HUES6 (cell line): ENCODE data around the gene CBY3.

Experiments
- H3K27ac ChIP-seq: 2 replicates; pipeline ENCODE4 v1.7.0; 2013; ENCODE audit warnings: low read depth, mild to moderate bottlenecking, low read length, inconsistent platforms
- H3K27me3 ChIP-seq: 2 replicates; pipeline ENCODE4 v1.6.1; 2013; ENCODE audit warnings: low read length; ENCODE audit not compliant: control insufficient read depth, insufficient read depth
- H3K36me3 ChIP-seq: 2 replicates; pipeline ENCODE4 v1.6.1; 2013; ENCODE audit warnings: low read length; ENCODE audit not compliant: control insufficient read depth, insufficient read depth
- H3K4me1 ChIP-seq: 2 replicates; pipeline ENCODE4 v1.6.1; 2013; ENCODE audit warnings: low read length; ENCODE audit not compliant: control insufficient read depth, insufficient read depth
- H3K4me3 ChIP-seq: 2 replicates; pipeline ENCODE4 v1.5.1; 2013; ENCODE audit warnings: low read depth, low read length
- H3K9ac ChIP-seq: one replicate; pipeline ENCODE4 v1.6.1; 2013; ENCODE audit warnings: mild to moderate bottlenecking, low read length
- H3K9me3 ChIP-seq: 2 replicates; pipeline ENCODE4 v1.6.1; 2013; ENCODE audit warnings: low read depth, low read length; ENCODE audit not compliant: control insufficient read depth, insufficient read depth

The CBY3 gene

GRCh38 chr5:179680780-179681401, at the start of gene CBY3:
TSS of gene CBY3 (minus strand) at chr5:179681034. CDS start at chr5:179680918, 116 bp downstream.
- no peak within 1 kb of the TSS for H3K4me3 ChIP-seq
- H3K36me3 ChIP-seq = peaks cover 3% of the 10 kb centered on the region; the same call in 1 of the 2 replicates
- no peaks in the 10 kb centered on the region for H3K27me3 ChIP-seq
- no peak within 1 kb of the TSS for H3K27ac ChIP-seq
- no peaks in the 10 kb centered on the region for H3K9me3 ChIP-seq
- peaks cover 8% of the 10 kb centered on the region for H3K4me1 ChIP-seq
- H3K9ac ChIP-seq = no peak within 1 kb of the TSS

GRCh38 chr5:179730356-179730755, 49.5 kb upstream of the CBY3 start:
- Histone ChIP-seq H3K27ac (no peak overlapping the region), H3K27me3 (no peaks in the 10 kb centered on the region), H3K9me3 (no peaks in the 10 kb centered on the region), H3K36me3 (peaks cover 57% of the 10 kb centered on the region), H3K4me3 (no peak overlapping the region), H3K4me1 (peaks cover 6% of the 10 kb centered on the region; the same call in 1 of the 2 replicates), H3K9ac (no peak overlapping the region)

- Histone ChIP-seq H3K4me1 (peaks cover 6% of the 10 kb centered on the region; the same call in 1 of the 2 replicates), H3K36me3 (peaks cover 63% of the 10 kb centered on the region)
These were observed 48.9 kb upstream of the CBY3 start for GRCh38 chr5:179729727-179730126.

GRCh38 chr5:179729303-179729702, 48.5 kb upstream of the CBY3 start:
- no peak overlapping the region for H3K4me3 ChIP-seq
- H3K27ac ChIP-seq = no peak overlapping the region
- H3K9me3 ChIP-seq = no peaks in the 10 kb centered on the region
- H3K4me1 ChIP-seq = peaks cover 6% of the 10 kb centered on the region; the same call in 1 of the 2 replicates
- H3K9ac ChIP-seq = no peak overlapping the region
- no peaks in the 10 kb centered on the region for H3K27me3 ChIP-seq
- H3K36me3 ChIP-seq = peaks cover 67% of the 10 kb centered on the region

More at GRCh38 chr5:179729727-179730126, 48.9 kb upstream of the CBY3 start:
- H3K27me3 ChIP-seq = no peaks in the 10 kb centered on the region
- no peak overlapping the region for H3K27ac ChIP-seq
- no peak overlapping the region for H3K9ac ChIP-seq
- no peaks in the 10 kb centered on the region for H3K9me3 ChIP-seq
- no peak overlapping the region for H3K4me3 ChIP-seq

- Histone ChIP-seq H3K36me3 (peaks cover 89% of the 10 kb centered on the region), H3K9me3 (no peaks in the 10 kb centered on the region), H3K4me1 (peaks cover 6% of the 10 kb centered on the region; the same call in 1 of the 2 replicates), H3K9ac (no peak overlapping the region), H3K27ac (no peak overlapping the region), H3K27me3 (no peaks in the 10 kb centered on the region), H3K4me3 (no peak overlapping the region)
These were observed 46.3 kb upstream of the CBY3 start for GRCh38 chr5:179727106-179727505.

- Histone ChIP-seq H3K27me3 (no peaks in the 10 kb centered on the region), H3K36me3 (peaks cover 99% of the 10 kb centered on the region)
These were observed 43.3 kb upstream of the CBY3 start for GRCh38 chr5:179724163-179724562.

GRCh38 chr5:179720222-179720621, 39.4 kb upstream of the CBY3 start:
- peaks cover 99% of the 10 kb centered on the region for H3K36me3 ChIP-seq
- H3K4me1 ChIP-seq = no peaks in the 10 kb centered on the region
- no peak overlapping the region for H3K9ac ChIP-seq
- no peak overlapping the region for H3K27ac ChIP-seq
- H3K4me3 ChIP-seq = no peak overlapping the region
- no peaks in the 10 kb centered on the region for H3K27me3 ChIP-seq
- H3K9me3 ChIP-seq = no peaks in the 10 kb centered on the region

More at GRCh38 chr5:179724163-179724562, 43.3 kb upstream of the CBY3 start:
- no peak overlapping the region for H3K4me3 ChIP-seq
- no peak overlapping the region for H3K27ac ChIP-seq
- no peaks in the 10 kb centered on the region for H3K9me3 ChIP-seq
- H3K9ac ChIP-seq = no peak overlapping the region
- no peaks in the 10 kb centered on the region for H3K4me1 ChIP-seq

- Histone ChIP-seq H3K36me3 (peaks cover 94% of the 10 kb centered on the region), H3K27ac (no peak overlapping the region), H3K27me3 (no peaks in the 10 kb centered on the region), H3K9me3 (no peaks in the 10 kb centered on the region), H3K4me1 (no peaks in the 10 kb centered on the region), H3K4me3 (no peak overlapping the region), H3K9ac (no peak overlapping the region)
These were observed 35.5 kb upstream of the CBY3 start for GRCh38 chr5:179716286-179716685.

- H3K9me3 ChIP-seq = no peaks in the 10 kb centered on the region
- peaks cover 8% of the 10 kb centered on the region; the same call in 1 of the 2 replicates for H3K4me1 ChIP-seq
- peak overlapping the region; percentile 94 for H3K4me3 ChIP-seq
- no peaks in the 10 kb centered on the region for H3K27me3 ChIP-seq
- H3K9ac ChIP-seq = no peak overlapping the region
- peaks cover 34% of the 10 kb centered on the region for H3K36me3 ChIP-seq
- no peak overlapping the region for H3K27ac ChIP-seq
These were observed 19.6 kb upstream of the CBY3 start for GRCh38 chr5:179700401-179700918.

- Histone ChIP-seq H3K36me3 (peaks cover 34% of the 10 kb centered on the region), H3K27ac (peak overlapping the region; percentile 99; the same call in 1 of the 2 replicates), H3K9ac (peak overlapping the region; percentile 94), H3K9me3 (no peaks in the 10 kb centered on the region), H3K4me3 (peak overlapping the region; percentile 94), H3K4me1 (0 out of 2 replicates have a peak, but pooled peaks cover 6% of the 10 kb centered on the region), H3K27me3 (no peaks in the 10 kb centered on the region)
These were observed 18.9 kb upstream of the CBY3 start for GRCh38 chr5:179699616-179700237.
